Colonic mucosa (tissue), 4 donors: ENCODE results near the gene ATF7. TPM values are rescaled to one million over a fixed set of nuclear protein-coding genes. Genes with fewer than 3 reads are reported as not detected.

ENCODE experiments used
- DNase-seq: peaks from one replicate; pipeline ENCODE4 v3.0.0-alpha.2; 2020
- H3K27ac ChIP-seq: fragments of 200-600 bp; one replicate; pipeline ENCODE4 v1.8.0; 2021
- H3K27me3 ChIP-seq: fragments of 200-600 bp; one replicate; pipeline ENCODE4 v1.8.0; 2021
- H3K36me3 ChIP-seq: fragments of 200-600 bp; one replicate; pipeline ENCODE4 v1.8.0; 2021
- H3K4me1 ChIP-seq: fragments of 200-600 bp; one replicate; pipeline ENCODE4 v1.8.0; 2021; ENCODE audit warnings: mild to moderate bottlenecking
- H3K4me3 ChIP-seq: fragments of 200-600 bp; one replicate; pipeline ENCODE4 v1.8.0; 2021
- H3K9ac ChIP-seq, 2 donors: one replicate each; pipeline ENCODE4 v1.7.0; 2013; ENCODE audit warnings: control low read depth in 2 of 2, low read depth in 2 of 2, low read length in 2 of 2
- H3K9me3 ChIP-seq: fragments of 200-600 bp; one replicate; pipeline ENCODE4 v1.8.0; 2021
- intact Hi-C: fragments of 100-400 bp; cut with DNase I; formaldehyde crosslinking; loops from one replicate; pipeline ENCODE4 v1.14.1; 2022
- total RNA-seq, 2 donors: library from RNA; stranded (reverse); fragmentation: NEBNext Ultra II Directional in 1 of 2; extraction: Animal tissue kit (Norgen Biotek cat#: 25700) in 1 of 2; gene quantifications; one replicate each; pipeline ENCODE4 v1.2.1, GENCODE V29; 2021
- TF ChIP-seq, protein P1 (sequence below): fragments of 200-600 bp; IDR thresholded peaks from one replicate; pipeline ENCODE4 v1.8.0; 2022; ENCODE audit warnings: antibody characterized with exemption, mild to moderate bottlenecking
- donor health status: healthy.
- donor health status: DM: no; HTN: no; CAD: no.
- donor health status: DM: no; HTN: no; CAD: no.

ATF7 gene
- total RNA-seq, 2 donors from 2014 or later = 31.1 to 38.5 TPM

DNA sequence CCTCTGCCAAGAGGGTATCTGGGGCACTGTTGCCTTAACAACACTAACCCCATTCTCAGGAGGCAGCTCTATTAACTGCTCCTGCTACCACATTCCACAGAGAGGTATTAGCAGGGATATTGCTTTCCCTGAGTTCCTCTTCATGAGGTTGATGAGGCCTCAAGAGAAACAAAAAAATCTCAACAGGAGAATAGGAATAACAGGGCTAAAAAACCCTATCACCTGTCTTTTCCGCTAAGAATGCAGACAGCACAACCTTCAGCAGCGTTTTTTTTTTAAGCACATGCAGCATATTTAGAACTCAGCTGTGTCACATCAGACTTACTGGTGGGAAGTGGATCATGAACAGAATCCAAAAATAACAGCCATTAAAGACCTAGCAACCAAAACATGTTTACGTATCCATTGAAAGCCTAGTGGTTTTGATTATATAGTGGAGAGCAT, 29.2 kb downstream of the ATF7 start:
- intact Hi-C loops = no loop called here
- TF ChIP-seq, protein P1, sequence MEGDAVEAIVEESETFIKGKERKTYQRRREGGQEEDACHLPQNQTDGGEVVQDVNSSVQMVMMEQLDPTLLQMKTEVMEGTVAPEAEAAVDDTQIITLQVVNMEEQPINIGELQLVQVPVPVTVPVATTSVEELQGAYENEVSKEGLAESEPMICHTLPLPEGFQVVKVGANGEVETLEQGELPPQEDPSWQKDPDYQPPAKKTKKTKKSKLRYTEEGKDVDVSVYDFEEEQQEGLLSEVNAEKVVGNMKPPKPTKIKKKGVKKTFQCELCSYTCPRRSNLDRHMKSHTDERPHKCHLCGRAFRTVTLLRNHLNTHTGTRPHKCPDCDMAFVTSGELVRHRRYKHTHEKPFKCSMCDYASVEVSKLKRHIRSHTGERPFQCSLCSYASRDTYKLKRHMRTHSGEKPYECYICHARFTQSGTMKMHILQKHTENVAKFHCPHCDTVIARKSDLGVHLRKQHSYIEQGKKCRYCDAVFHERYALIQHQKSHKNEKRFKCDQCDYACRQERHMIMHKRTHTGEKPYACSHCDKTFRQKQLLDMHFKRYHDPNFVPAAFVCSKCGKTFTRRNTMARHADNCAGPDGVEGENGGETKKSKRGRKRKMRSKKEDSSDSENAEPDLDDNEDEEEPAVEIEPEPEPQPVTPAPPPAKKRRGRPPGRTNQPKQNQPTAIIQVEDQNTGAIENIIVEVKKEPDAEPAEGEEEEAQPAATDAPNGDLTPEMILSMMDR = no peak
- H3K27me3 ChIP-seq = no peaks in the 10 kb centered on the region
- H3K9ac ChIP-seq = no peak overlapping the region
- H3K27ac ChIP-seq = no peak overlapping the region
- DNase-seq = no peak
- no peaks in the 10 kb centered on the region for H3K9me3 ChIP-seq
- H3K4me1 ChIP-seq = peaks cover 3% of the 10 kb centered on the region
- H3K4me3 ChIP-seq = no peak overlapping the region
- no peaks in the 10 kb centered on the region for H3K36me3 ChIP-seq

DNA sequence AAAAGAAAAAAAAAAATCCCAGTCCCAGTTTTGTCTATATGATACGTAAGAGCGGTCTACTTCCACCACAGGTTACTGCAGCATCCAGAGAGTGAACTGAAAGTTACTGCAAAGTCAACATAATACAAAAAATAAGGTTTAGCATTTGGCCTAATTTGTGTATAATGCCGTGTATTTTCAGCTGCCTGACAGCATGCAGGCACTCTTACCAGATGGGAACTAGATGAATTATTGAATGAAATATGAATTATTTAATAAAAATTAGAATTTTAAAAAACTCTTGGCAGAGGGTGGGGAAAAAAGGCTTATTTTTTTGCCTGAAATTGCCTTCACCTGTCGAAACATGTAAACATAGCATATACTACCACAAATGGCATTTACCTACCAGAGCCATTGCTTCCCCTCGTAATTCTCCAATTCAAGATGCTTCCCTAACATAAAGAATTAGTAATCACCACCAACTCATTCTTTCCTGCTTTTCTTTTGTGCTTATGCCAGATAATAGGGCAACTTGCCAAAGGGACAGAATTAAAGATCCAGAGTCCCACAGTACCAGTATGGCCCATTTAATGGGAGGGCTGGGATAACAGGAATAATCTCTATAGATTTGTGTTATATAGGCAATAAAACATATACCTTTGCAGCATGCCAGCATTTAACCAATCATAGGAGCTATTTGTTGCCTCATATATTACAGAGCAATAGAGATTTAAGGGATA, 31.1 kb downstream of the ATF7 start:
- Histone ChIP-seq H3K27me3 (no peaks in the 10 kb centered on the region), H3K27ac (no peak overlapping the region), H3K36me3 (no peaks in the 10 kb centered on the region), H3K4me1 (peaks cover 10% of the 10 kb centered on the region), H3K4me3 (no peak overlapping the region), H3K9ac (no peak overlapping the region), H3K9me3 (no peaks in the 10 kb centered on the region)
- TF ChIP-seq, protein P1 = no peak
- DNase-seq = no peak
- intact Hi-C loops = no loop called here

DNA sequence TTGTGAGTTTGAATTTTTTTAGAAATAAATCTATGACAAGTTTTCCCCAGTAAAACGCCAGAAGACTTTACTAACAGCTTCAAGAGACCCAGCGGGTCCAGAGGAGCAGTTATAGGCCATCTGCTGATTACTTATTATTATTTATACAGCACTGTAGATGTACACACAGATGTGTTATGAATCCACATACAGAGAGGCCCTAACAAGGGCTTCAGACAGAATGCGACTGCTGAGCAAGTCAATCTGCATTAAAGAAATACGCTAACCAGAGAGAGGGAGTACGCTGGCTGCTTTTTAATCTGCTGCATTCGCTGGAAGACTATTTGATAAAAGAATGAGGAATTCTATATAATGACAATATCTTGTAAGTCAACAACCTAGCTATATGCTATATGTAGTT, 32.5 kb downstream of the ATF7 start:
- intact Hi-C loops = no loop called here
- Histone ChIP-seq H3K36me3 (no peaks in the 10 kb centered on the region), H3K27me3 (no peaks in the 10 kb centered on the region), H3K4me1 (peaks cover 10% of the 10 kb centered on the region), H3K9me3 (no peaks in the 10 kb centered on the region), H3K4me3 (no peak overlapping the region), H3K27ac (no peak overlapping the region), H3K9ac (no peak overlapping the region)
- TF ChIP-seq, protein P1 = no peak
- no peak for DNase-seq

DNA sequence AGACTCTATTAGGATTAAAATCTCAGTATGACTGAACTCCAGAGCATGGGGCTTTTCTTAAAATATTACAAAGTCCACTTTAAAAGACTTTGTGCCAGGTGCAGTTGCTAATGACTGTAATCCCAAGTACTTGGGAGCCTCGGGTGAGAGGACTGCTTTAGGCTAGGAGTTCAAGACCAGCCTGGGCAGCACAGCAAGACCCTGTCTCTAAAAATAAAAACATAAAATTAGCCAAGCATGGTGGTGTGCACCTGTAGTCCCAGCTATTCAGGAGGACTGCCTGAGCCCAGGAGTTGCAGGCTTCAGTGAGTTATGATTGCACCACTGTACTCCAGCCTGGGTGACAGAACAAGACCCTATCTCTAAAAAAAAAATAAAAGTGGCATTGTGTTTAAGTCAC, 33.2 kb downstream of the ATF7 start:
- TF ChIP-seq, protein P1 = no peak

DNA sequence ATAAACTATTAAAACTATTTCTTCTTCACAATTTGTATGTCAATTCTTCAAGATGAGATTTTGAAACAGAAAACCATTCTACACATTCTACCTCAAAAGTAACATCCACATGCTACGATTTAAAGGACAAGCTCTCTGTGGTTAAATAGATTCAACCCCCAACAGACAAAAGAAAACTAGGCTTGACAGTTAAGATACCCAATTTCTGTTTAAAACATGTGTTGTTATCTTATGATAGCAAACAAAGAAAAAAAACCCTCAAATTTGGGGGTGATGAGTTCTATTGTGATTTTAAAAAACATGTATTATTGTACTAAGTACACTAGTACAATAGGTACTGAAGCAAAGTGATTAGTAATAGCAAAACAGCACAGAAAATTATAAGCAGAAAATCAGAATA, 33.8 kb downstream of the ATF7 start:
- Histone ChIP-seq H3K36me3 (no peaks in the 10 kb centered on the region), H3K4me3 (no peak overlapping the region), H3K27me3 (no peaks in the 10 kb centered on the region), H3K9ac (no peak overlapping the region), H3K4me1 (peaks cover 10% of the 10 kb centered on the region), H3K9me3 (no peaks in the 10 kb centered on the region), H3K27ac (peak overlapping the region; percentile 60)
- DNase-seq = no peak
- TF ChIP-seq, protein P1 = no peak
- intact Hi-C loops = no loop called here

More for the DNA sequence above, 33.2 kb downstream of the ATF7 start:
- H3K9ac ChIP-seq = no peak overlapping the region
- no peak overlapping the region for H3K4me3 ChIP-seq
- no peaks in the 10 kb centered on the region for H3K36me3 ChIP-seq
- peaks cover 10% of the 10 kb centered on the region for H3K4me1 ChIP-seq
- H3K27ac ChIP-seq = no peak overlapping the region
- H3K9me3 ChIP-seq = no peaks in the 10 kb centered on the region
- no peaks in the 10 kb centered on the region for H3K27me3 ChIP-seq
- DNase-seq = no peak
- intact Hi-C loops = no loop called here
